K562 (cell line): ENCODE results near the gene NOTCH3. TPM values are rescaled to one million over a fixed set of nuclear protein-coding genes. Genes with fewer than 3 reads are reported as not detected.

Source experiments
- ATAC-seq: fragments of 200-7000 bp; cut with Tn5 transposase; 3 replicates; pipeline ENCODE4 v1.9.1; 2020; ENCODE audit warnings: moderate library complexity
- BruUV-seq: library from RNA; stranded (reverse); fragments of 400-500 nt; replicated peaks from 2 replicates; lab custom pipeline; 2021; lab: Mats Ljungman, UMichigan
- CTCF ChIA-PET: fragments of 300-600 bp; formaldehyde crosslinking; extraction: SDS; loops from one replicate; lab custom pipeline; 2021; ENCODE audit warnings: low intra/inter-chr PET ratio; lab: Yijun Ruan, JAX
- POLR2A ChIA-PET: fragments of 300-600, 350-650 bp; sonication (Branson Sonifier 250); formaldehyde crosslinking; extraction: SDS; loops from one replicate; lab custom pipeline; 2021; ENCODE audit warnings: antibody characterized with exemption, inconsistent platforms; lab: Yijun Ruan, JAX
- DNase-seq, 4 experiments: peaks; one replicate each; pipeline versions ENCODE4 v3.0.0 to v3.0.0-alpha.2; 2011 to 2018; ENCODE audit warnings: low spot score in 3 of 4, mixed read lengths in 3 of 4; ENCODE audit errors: extremely low read depth in 1 of 4
- FAIRE-seq: peaks from 2 replicates; lab custom pipeline; 2011; peaks lifted over from hg19 to GRCh38; lab: Jason Lieb, UNC
- H2AFZ ChIP-seq: 2 replicates; pipeline ENCODE4 v1.6.0; 2011; ENCODE audit warnings: low read depth, low read length, control low read depth, inconsistent platforms
- H3K27ac ChIP-seq: fragments of 200-600 bp; 3 replicates; pipeline ENCODE4 v1.8.0; 2011; ENCODE audit warnings: low read depth, mild to moderate bottlenecking, control low read depth, inconsistent platforms, low read length, moderate library complexity, mixed read lengths; ENCODE audit errors: extremely low read depth
- H3K27me3 ChIP-seq, 2 experiments: fragments of 300-600 bp in 1 of 2; 2 replicates in 1 of 2; 3 replicates in 1 of 2; pipeline versions ENCODE4 v1.6.0 to v1.8.0; 2011; ENCODE audit warnings: inconsistent platforms in 2 of 2, low read length in 2 of 2, mild to moderate bottlenecking in 1 of 2, mixed read lengths in 1 of 2, moderate library complexity in 1 of 2; ENCODE audit not compliant: control insufficient read depth in 2 of 2, insufficient read depth in 2 of 2
- H3K36me3 ChIP-seq: fragments of 300-600 bp; 3 replicates; pipeline ENCODE4 v1.8.0; 2011; ENCODE audit warnings: mild to moderate bottlenecking, low read length, inconsistent platforms; ENCODE audit not compliant: control insufficient read depth, insufficient read depth
- H3K4me1 ChIP-seq, 2 experiments: fragments of 200-600 bp in 1 of 2; replicated peaks in 1 of 2; 2 replicates in 1 of 2; 3 replicates in 1 of 2; pipeline versions ENCODE4 v1.5.1 to v1.8.0; 2011; ENCODE audit warnings: inconsistent platforms in 2 of 2, low read length in 2 of 2, mild to moderate bottlenecking in 1 of 2, mixed read lengths in 1 of 2, moderate library complexity in 1 of 2; ENCODE audit not compliant: control insufficient read depth in 2 of 2, insufficient read depth in 2 of 2
- H3K4me2 ChIP-seq: 2 replicates; pipeline ENCODE4 v1.6.1; 2011; ENCODE audit warnings: low read length, control low read depth, inconsistent platforms, mixed read lengths; ENCODE audit not compliant: insufficient read depth
- H3K4me3 ChIP-seq: fragments of 200-600 bp; sonication (generic), shearing (Covaris generic); 2 replicates; pipeline ENCODE4 v1.5.1; 2016; ENCODE audit warnings: control low read depth, inconsistent platforms
- H3K79me2 ChIP-seq: fragments of 200-600 bp; 3 replicates; pipeline ENCODE4 v1.8.0; 2011; ENCODE audit warnings: low read length, inconsistent platforms; ENCODE audit not compliant: control insufficient read depth, insufficient read depth
- H3K9ac ChIP-seq, 2 experiments: 2 replicates each; pipeline versions ENCODE4 v1.6.0 to v1.6.1; 2011; ENCODE audit warnings: low read depth in 2 of 2, low read length in 2 of 2, control low read depth in 1 of 2, inconsistent platforms in 1 of 2, mild to moderate bottlenecking in 1 of 2, mixed read lengths in 1 of 2; ENCODE audit not compliant: insufficient read depth in 1 of 2
- H3K9me1 ChIP-seq: one replicate; pipeline ENCODE4 v1.6.0; 2011; ENCODE audit warnings: inconsistent platforms, mild to moderate bottlenecking, low read length, moderate library complexity; ENCODE audit not compliant: control insufficient read depth, insufficient read depth
- H3K9me3 ChIP-seq: replicated peaks from 2 replicates; pipeline ENCODE4 v1.5.1; 2011; ENCODE audit warnings: low read depth, low read length, inconsistent platforms; ENCODE audit not compliant: control insufficient read depth, insufficient read depth
- H4K20me1 ChIP-seq: replicated peaks from 2 replicates; pipeline ENCODE4 v1.6.1; 2011; ENCODE audit warnings: low read length, inconsistent platforms, mixed read lengths; ENCODE audit not compliant: control insufficient read depth, insufficient read depth
- HNRNPK ChIP-seq: fragments of 200-400 bp; formaldehyde crosslinking; IDR thresholded peaks from one replicate; pipeline ENCODE4 v1.6.1; 2018; ENCODE audit warnings: mild to moderate bottlenecking, low read depth, low read length; ENCODE audit not compliant: poor library complexity, severe bottlenecking
- KHSRP ChIP-seq: fragments of 450-650 bp; IDR thresholded peaks from 2 replicates; pipeline ENCODE4 v1.6.1; 2017
- TEAD4 ChIP-seq, 2 experiments: sonication (generic) in 1 of 2; formaldehyde crosslinking in 1 of 2; IDR thresholded peaks; 2 replicates each; pipeline versions ENCODE4 v1.6.1 to v1.8.0; 2012 to 2022; ENCODE audit warnings: borderline replicate concordance in 1 of 2, inconsistent platforms in 1 of 2, low read length in 1 of 2, mild to moderate bottlenecking in 1 of 2, missing genetic modification reagents in 1 of 2
- ZNF165 ChIP-seq: fragments of 250-450 bp; sonication (Bioruptor Pico); IDR thresholded peaks from 2 replicates; pipeline ENCODE4 v1.4.0; 2020; ENCODE audit warnings: borderline replicate concordance
- WGBS: fragments of 100-300 bp; shearing (Covaris generic); methylation state at CpG from one replicate; pipeline ENCODE4 v1.1.6; 2016; ENCODE audit warnings: low coverage, mixed read lengths; ENCODE audit not compliant: insufficient coverage; ENCODE audit errors: missing lambda C conversion rate; 5-methylcytosine and 5-hydroxymethylcytosine counted together
- in situ Hi-C: fragments of 300-500 bp; cut with MboI; formaldehyde crosslinking; loops from 4 replicates; pipeline ENCODE4 v1.15.0; 2018; ENCODE audit warnings: inconsistent platforms, mixed read lengths
- intact Hi-C: fragments of 100-400 bp; cut with micrococcal nuclease; formaldehyde crosslinking; loops from 2 replicates; pipeline ENCODE4 v1.14.2; 2022
- polyA plus RNA-seq, 8 experiments: library from polyadenylated mRNA; depleted of rRNA in 4 of 8; stranded (reverse) in 5 of 8; unstranded in 3 of 8; fragments of >200 nt; fragmentation: Nextera tagmentation in 2 of 8; fragmentation: Illumina TruSeq in 1 of 8; extraction: Ambion mirVana in 2 of 8; extraction: Trizol in 1 of 8; gene quantifications; 2 replicates each; pipeline versions ENCODE4 v1.2.1 to v1.2.3, GENCODE V29; 2011 to 2014; ENCODE audit warnings: inconsistent platforms in 1 of 8, missing spikeins in 1 of 8
- total RNA-seq, 7 experiments: library from RNA; depleted of rRNA in 6 of 7; stranded (reverse); fragments of >200 nt in 6 of 7; fragmentation: Illumina TruSeq in 2 of 7; extraction: Trizol in 2 of 7; gene quantifications; 2 replicates each; pipeline versions ENCODE4 v1.2.1 to v1.2.3, GENCODE V29; 2011 to 2021; ENCODE audit warnings: low replicate concordance in 1 of 7
- TF ChIP-seq, protein P1 (sequence below): sonication (generic); formaldehyde crosslinking; IDR thresholded peaks from 2 replicates; pipeline ENCODE4 v1.8.0; 2022; ENCODE audit warnings: missing genetic modification reagents, mild to moderate bottlenecking, borderline replicate concordance
- TF ChIP-seq, protein P2 (sequence below): sonication (generic); IDR thresholded peaks from 2 replicates; pipeline ENCODE4 v1.6.1; 2016

Gene NOTCH3
- total and polyA plus RNA-seq, 9 of the 15 experiments (the other 6 are each of a cell fraction or from before 2014, with no cell fraction given): under 0.01 to 1.2 (median 0.16) TPM

DNA sequence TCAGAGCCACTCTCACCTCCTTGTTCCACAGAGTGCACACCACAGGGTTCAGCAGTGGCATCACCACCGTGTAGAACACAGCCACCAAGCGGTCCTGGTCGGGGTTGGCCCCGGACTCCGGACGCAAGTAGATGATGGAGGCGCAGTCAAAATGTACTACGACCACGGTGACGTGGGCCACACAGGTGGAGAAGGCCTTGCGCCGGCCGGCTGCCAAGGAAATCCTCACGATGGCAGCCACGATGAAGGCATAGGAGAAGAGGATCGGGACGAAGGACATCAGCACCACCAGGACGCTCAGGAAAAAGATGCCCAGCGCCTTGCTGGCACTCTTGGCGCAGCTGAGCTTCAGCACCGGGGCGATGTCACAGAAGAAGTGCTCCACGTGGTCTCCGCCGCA is 59.7 kb downstream of the NOTCH3 start:
- no peak for DNase-seq
- H3K9me1 ChIP-seq: no peaks in the 10 kb centered on the region
- POLR2A ChIA-PET: no interaction called here
- TF ChIP-seq TEAD4 (IDR thresholded peaks at IDR 0.05; ENCODE audit: low read length): no peak
- TF ChIP-seq TEAD4 (CRISPR knock-in tag; IDR thresholded peaks at IDR 0.05; ENCODE audit: borderline replicate concordance): no peak
- TF ChIP-seq HNRNPK: no peak
- TF ChIP-seq KHSRP: no peak
- TF ChIP-seq, all 486 proteins: peak for 0
- peaks cover 18 to 29% of the 10 kb centered on the region in 2 experiments; a peak in 4 of 5 replicates for H3K27me3 ChIP-seq
- H3K4me1 ChIP-seq: no peaks in the 10 kb centered on the region
- no peak overlapping the region for H2AFZ ChIP-seq
- no peaks in the 10 kb centered on the region for H3K79me2 ChIP-seq
- FAIRE-seq (no peak), ATAC-seq (no peak)
- no peak overlapping the region for H3K4me3 ChIP-seq
- no peaks in the 10 kb centered on the region for H3K36me3 ChIP-seq
- intact Hi-C loops: no loop called here
- BruUV-seq: no TSS peak
- peak overlapping the region in 1 of 2 experiments; percentile 27; a peak in 1 of 4 replicates for H3K9ac ChIP-seq
- CTCF ChIA-PET: no interaction called here
- no peaks in the 10 kb centered on the region for H4K20me1 ChIP-seq
- no peak overlapping the region for H3K4me2 ChIP-seq
- no peak overlapping the region for H3K27ac ChIP-seq
- no peaks in the 10 kb centered on the region for H3K9me3 ChIP-seq
- WGBS: under 1% methylated on average over 24 of the region's 25 CpGs
- in situ Hi-C loops: no loop called here

DNA sequence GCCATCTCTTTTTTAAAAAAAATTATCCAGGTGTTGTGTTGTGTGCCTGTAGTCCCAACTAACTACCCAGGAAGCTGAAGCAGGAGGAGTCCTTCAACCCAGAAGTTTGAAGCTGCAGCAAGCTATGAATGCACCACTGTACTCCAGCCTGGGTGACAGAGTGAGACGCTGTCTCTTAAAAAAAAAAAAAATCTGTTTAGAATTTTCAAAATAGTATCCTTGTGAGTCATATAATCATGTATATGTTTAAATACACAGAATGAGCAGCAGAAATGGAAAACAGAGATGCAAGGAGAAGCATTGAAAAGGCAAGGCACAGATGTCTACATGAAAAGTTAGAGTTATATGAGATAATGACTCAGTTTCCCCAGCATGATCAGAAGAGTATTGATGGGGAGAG is 62.4 kb downstream of the NOTCH3 start:
- BruUV-seq: no TSS peak
- Histone ChIP-seq H3K9me3 (no peaks in the 10 kb centered on the region), H2AFZ (no peak overlapping the region), H3K27ac (no peak overlapping the region), H3K79me2 (no peaks in the 10 kb centered on the region), H3K9me1 (no peaks in the 10 kb centered on the region), H3K9ac (no peak overlapping the region), H4K20me1 (no peaks in the 10 kb centered on the region), H3K4me1 (no peaks in the 10 kb centered on the region), H3K4me2 (no peak overlapping the region), H3K27me3 (peaks cover 13 to 35% of the 10 kb centered on the region in 2 experiments; a peak in 4 of 5 replicates), H3K4me3 (no peak overlapping the region)
- FAIRE-seq (no peak), DNase-seq (no peak)
- ChIA-PET CTCF (no interaction called here), POLR2A (interaction anchor here (0.7 kb wide), 1 partner anchor 8 kb away, joined by 3 read pairs; no protein-coding TSS in a partner anchor)
- 0% methylated on average over 1 of the region's 1 CpG for WGBS
- intact Hi-C loops: no loop called here
- in situ Hi-C loops: no loop called here
- no peak for TF ChIP-seq ZNF165 (CRISPR knock-in tag)
- TF ChIP-seq, protein P1, sequence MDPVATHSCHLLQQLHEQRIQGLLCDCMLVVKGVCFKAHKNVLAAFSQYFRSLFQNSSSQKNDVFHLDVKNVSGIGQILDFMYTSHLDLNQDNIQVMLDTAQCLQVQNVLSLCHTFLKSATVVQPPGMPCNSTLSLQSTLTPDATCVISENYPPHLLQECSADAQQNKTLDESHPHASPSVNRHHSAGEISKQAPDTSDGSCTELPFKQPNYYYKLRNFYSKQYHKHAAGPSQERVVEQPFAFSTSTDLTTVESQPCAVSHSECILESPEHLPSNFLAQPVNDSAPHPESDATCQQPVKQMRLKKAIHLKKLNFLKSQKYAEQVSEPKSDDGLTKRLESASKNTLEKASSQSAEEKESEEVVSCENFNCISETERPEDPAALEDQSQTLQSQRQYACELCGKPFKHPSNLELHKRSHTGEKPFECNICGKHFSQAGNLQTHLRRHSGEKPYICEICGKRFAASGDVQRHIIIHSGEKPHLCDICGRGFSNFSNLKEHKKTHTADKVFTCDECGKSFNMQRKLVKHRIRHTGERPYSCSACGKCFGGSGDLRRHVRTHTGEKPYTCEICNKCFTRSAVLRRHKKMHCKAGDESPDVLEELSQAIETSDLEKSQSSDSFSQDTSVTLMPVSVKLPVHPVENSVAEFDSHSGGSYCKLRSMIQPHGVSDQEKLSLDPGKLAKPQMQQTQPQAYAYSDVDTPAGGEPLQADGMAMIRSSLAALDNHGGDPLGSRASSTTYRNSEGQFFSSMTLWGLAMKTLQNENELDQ (CRISPR knock-in tag): no peak
- TF ChIP-seq, protein P2, sequence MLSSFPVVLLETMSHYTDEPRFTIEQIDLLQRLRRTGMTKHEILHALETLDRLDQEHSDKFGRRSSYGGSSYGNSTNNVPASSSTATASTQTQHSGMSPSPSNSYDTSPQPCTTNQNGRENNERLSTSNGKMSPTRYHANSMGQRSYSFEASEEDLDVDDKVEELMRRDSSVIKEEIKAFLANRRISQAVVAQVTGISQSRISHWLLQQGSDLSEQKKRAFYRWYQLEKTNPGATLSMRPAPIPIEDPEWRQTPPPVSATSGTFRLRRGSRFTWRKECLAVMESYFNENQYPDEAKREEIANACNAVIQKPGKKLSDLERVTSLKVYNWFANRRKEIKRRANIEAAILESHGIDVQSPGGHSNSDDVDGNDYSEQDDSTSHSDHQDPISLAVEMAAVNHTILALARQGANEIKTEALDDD: no peak
- TF ChIP-seq, all 486 proteins: peak for 0
- H3K36me3 ChIP-seq: no peaks in the 10 kb centered on the region
- ATAC-seq: no peak
